ENCODE results near the gene NDUFB8.
A peak's percentile ranks its signal among the peaks of the same experiment; 100 is the strongest.

The NDUFB8 gene

GRCh38 chr10:100535715-100536353, 6.2 kb upstream of the NDUFB8 start, which contains the start of gene HIF1AN:
Gene HIF1AN (plus strand): TSS chr10:100535943. CDS start chr10:100535959, 16 bp downstream.
- DNase-seq = peak; percentile 91

- DNase-seq = no peak
Observed at GRCh38 chr10:100535338-100535714, 5.7 kb upstream of the NDUFB8 start.

GRCh38 chr10:100534726-100535125, 5.1 kb upstream of the NDUFB8 start:
- DNase-seq = no peak

- peak; percentile 12 for DNase-seq
Observed at GRCh38 chr10:100531761-100532160, 2.1 kb upstream of the NDUFB8 start.

GRCh38 chr10:100528921-100529474, 673 bp downstream of the NDUFB8 start:
- no peak for DNase-seq

- no peak for DNase-seq
Observed at GRCh38 chr10:100528123-100528886, 1.4 kb downstream of the NDUFB8 start.

- no peak for DNase-seq
Observed at GRCh38 chr10:100524638-100525037, 5.0 kb downstream of the NDUFB8 start.

- DNase-seq = no peak
Observed at GRCh38 chr10:100524206-100524605, 5.5 kb downstream of the NDUFB8 start.

GRCh38 chr10:100522945-100523344, 6.7 kb downstream of the NDUFB8 start:
- DNase-seq = no peak

- no peak for DNase-seq
Observed at GRCh38 chr10:100522107-100522801, 7.4 kb downstream of the NDUFB8 start.

- no peak for DNase-seq
Observed at GRCh38 chr10:100520811-100521210, 8.9 kb downstream of the NDUFB8 start.

GRCh38 chr10:100519311-100520051, 10.2 kb downstream of the NDUFB8 start, which contains the start of gene SEC31B:
Gene SEC31B (minus strand): TSS chr10:100519861. CDS start chr10:100516952, 2,909 bp downstream.
- DNase-seq = no peak

GRCh38 chr10:100518761-100519241, 10.9 kb downstream of the NDUFB8 start:
- peak; percentile 57 for DNase-seq

GRCh38 chr10:100516847-100517246, 12.8 kb downstream of the NDUFB8 start:
- no peak for DNase-seq

- no peak for DNase-seq
Observed at GRCh38 chr10:100515612-100516011, 14.1 kb downstream of the NDUFB8 start.

GRCh38 chr10:100510533-100511308, 18.9 kb downstream of the NDUFB8 start:
- no peak for DNase-seq

GRCh38 chr10:100509241-100509840, 20.3 kb downstream of the NDUFB8 start:
- DNase-seq = no peak

- DNase-seq = peak; percentile 39
Observed at GRCh38 chr10:100508691-100509150, 20.9 kb downstream of the NDUFB8 start.

GRCh38 chr10:100508266-100508665, 21.4 kb downstream of the NDUFB8 start:
- DNase-seq = no peak

- no peak for DNase-seq
Observed at GRCh38 chr10:100507357-100507732, 22.3 kb downstream of the NDUFB8 start.
